ENCODE results near the gene KRTAP10-4. TPM values are rescaled to one million over a fixed set of nuclear protein-coding genes. Genes with fewer than 3 reads are reported as not detected.
A peak's percentile ranks its signal among the peaks of the same experiment; 100 is the strongest.

KRTAP10-4 gene
- total and polyA plus RNA-seq, 10 donors, result not detected

GRCh38 chr21:44581158-44581557, 7.6 kb downstream of the KRTAP10-4 start:
- TF ChIP-seq CTCF (IDR thresholded peaks at IDR 0.05 in 8 of 11, conservative IDR thresholded peaks at IDR 0.05 in 3 of 11) (no peak), POLR2A (IDR thresholded peaks at IDR 0.05) (no peak), POLR2AphosphoS5 (IDR thresholded peaks at IDR 0.05) (no peak)
- 64 to 81% (median 74%) methylated on average over 3 of the region's 3 CpGs for WGBS, 5 donors
- H3K36me3 ChIP-seq, result no peaks in the 10 kb centered on the region
- no peaks in the 10 kb centered on the region for H3K4me1 ChIP-seq
- no peak overlapping the region for H3K4me3 ChIP-seq
- H3K27me3 ChIP-seq (replicated peaks in 1 of 7), result peaks cover 0 to 21% (median 0%) of the 10 kb centered on the region in 7 donors
- peak overlapping the region in 5 of 8 donors; percentile 5 to 57 (median 46) for H3K27ac ChIP-seq
- H3K9me3 ChIP-seq, result peaks cover 3 to 59% (median 38%) of the 10 kb centered on the region in 8 donors
- DNase-seq, result no peak
- intact Hi-C loops (cut with DNase I; ENCODE audit: low total_unique reads), result no loop called here

GRCh38 chr21:44582055-44582454, 8.5 kb downstream of the KRTAP10-4 start:
- Histone ChIP-seq H3K4me3 (no peak overlapping the region), H3K27me3 (replicated peaks in 1 of 7) (peaks cover 0 to 25% (median 0%) of the 10 kb centered on the region in 7 donors), H3K27ac (peak overlapping the region in 4 of 8 donors; percentile 26 to 57 (median 50)), H3K9me3 (peaks cover 3 to 51% (median 29%) of the 10 kb centered on the region in 8 donors), H3K36me3 (no peaks in the 10 kb centered on the region), H3K4me1 (no peaks in the 10 kb centered on the region)
- TF ChIP-seq POLR2AphosphoS5 (IDR thresholded peaks at IDR 0.05) (no peak), POLR2A (IDR thresholded peaks at IDR 0.05) (no peak), CTCF (IDR thresholded peaks at IDR 0.05 in 8 of 11, conservative IDR thresholded peaks at IDR 0.05 in 3 of 11) (no peak)
- peak; percentile 31 for DNase-seq
- intact Hi-C loops (cut with DNase I; ENCODE audit: low total_unique reads), result no loop called here
- 61 to 72% (median 66%) methylated on average over 15 of the region's 15 CpGs for WGBS, 5 donors

- H3K4me1 ChIP-seq, result no peaks in the 10 kb centered on the region
- no peak for DNase-seq
- no peaks in the 10 kb centered on the region for H3K36me3 ChIP-seq
- no peak overlapping the region for H3K27ac ChIP-seq
- H3K4me3 ChIP-seq, result no peak overlapping the region
- intact Hi-C loops (cut with DNase I; ENCODE audit: low total_unique reads), result no loop called here
- peaks cover 0 to 39% (median 22%) of the 10 kb centered on the region in 8 donors for H3K9me3 ChIP-seq
- peaks cover 0 to 25% (median 0%) of the 10 kb centered on the region in 7 donors for H3K27me3 ChIP-seq (replicated peaks in 1 of 7)
- no peak for TF ChIP-seq POLR2A (IDR thresholded peaks at IDR 0.05)
- no peak for TF ChIP-seq POLR2AphosphoS5 (IDR thresholded peaks at IDR 0.05)
- TF ChIP-seq CTCF (IDR thresholded peaks at IDR 0.05 in 8 of 11, conservative IDR thresholded peaks at IDR 0.05 in 3 of 11), result no peak
- WGBS, 5 donors, result 50 to 63% (median 54%) methylated on average over 11 of the region's 11 CpGs
Measured at GRCh38 chr21:44583089-44583799, 9.7 kb downstream of the KRTAP10-4 start.

GRCh38 chr21:44583800-44584147, 10.2 kb downstream of the KRTAP10-4 start:
- H3K27me3 ChIP-seq (replicated peaks in 1 of 7), result peaks cover 0 to 25% (median 0%) of the 10 kb centered on the region in 7 donors
- DNase-seq, result no peak
- H3K9me3 ChIP-seq, result peaks cover 0 to 34% (median 22%) of the 10 kb centered on the region in 8 donors
- H3K4me1 ChIP-seq, result no peaks in the 10 kb centered on the region
- 71 to 80% (median 77%) methylated on average over 6 of the region's 6 CpGs for WGBS, 5 donors
- no peaks in the 10 kb centered on the region for H3K36me3 ChIP-seq
- no peak overlapping the region for H3K27ac ChIP-seq
- no peak overlapping the region for H3K4me3 ChIP-seq
- intact Hi-C loops (cut with DNase I; ENCODE audit: low total_unique reads), result no loop called here
- TF ChIP-seq POLR2AphosphoS5 (IDR thresholded peaks at IDR 0.05) (no peak), POLR2A (IDR thresholded peaks at IDR 0.05) (no peak), CTCF (IDR thresholded peaks at IDR 0.05 in 8 of 11, conservative IDR thresholded peaks at IDR 0.05 in 3 of 11) (no peak)

Measured in spleen (tissue), 11 donors.